ENCODE results near the gene UQCRQ. TPM values are rescaled to one million over a fixed set of nuclear protein-coding genes. Genes with fewer than 3 reads are reported as not detected.
A peak's percentile ranks its signal among the peaks of the same experiment; 100 is the strongest.

Gene UQCRQ
- total and polyA plus RNA-seq, 2 of the 13 experiments (the other 11 are each of a cell fraction or from before 2014, with no cell fraction given) = 257 to 575 TPM

DNA sequence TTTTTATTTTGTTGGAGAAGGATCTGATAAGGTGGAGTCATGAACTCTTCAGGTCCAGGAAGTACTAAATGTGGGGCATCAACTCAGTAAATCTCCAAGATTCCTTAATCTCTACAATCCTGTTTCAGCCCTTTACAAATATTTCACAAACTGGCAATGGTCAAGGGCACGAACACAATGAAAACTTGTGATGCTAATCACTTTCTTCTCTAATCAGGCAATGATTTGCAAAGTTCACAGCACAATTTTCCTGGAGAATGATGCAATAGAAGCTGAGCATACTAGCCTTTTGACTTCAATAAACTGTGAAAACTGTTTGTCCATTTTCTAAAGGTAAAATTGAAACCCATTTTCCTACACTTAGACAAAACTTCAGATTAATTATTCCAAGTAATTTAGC, 17.1 kb upstream of the UQCRQ start (continued):
- TF ChIP-seq, protein P1, sequence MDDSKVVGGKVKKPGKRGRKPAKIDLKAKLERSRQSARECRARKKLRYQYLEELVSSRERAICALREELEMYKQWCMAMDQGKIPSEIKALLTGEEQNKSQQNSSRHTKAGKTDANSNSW (CRISPR knock-in tag; IDR thresholded peaks at IDR 0.05; ENCODE audit: borderline replicate concordance) = no peak
- TF ChIP-seq, protein P2, sequence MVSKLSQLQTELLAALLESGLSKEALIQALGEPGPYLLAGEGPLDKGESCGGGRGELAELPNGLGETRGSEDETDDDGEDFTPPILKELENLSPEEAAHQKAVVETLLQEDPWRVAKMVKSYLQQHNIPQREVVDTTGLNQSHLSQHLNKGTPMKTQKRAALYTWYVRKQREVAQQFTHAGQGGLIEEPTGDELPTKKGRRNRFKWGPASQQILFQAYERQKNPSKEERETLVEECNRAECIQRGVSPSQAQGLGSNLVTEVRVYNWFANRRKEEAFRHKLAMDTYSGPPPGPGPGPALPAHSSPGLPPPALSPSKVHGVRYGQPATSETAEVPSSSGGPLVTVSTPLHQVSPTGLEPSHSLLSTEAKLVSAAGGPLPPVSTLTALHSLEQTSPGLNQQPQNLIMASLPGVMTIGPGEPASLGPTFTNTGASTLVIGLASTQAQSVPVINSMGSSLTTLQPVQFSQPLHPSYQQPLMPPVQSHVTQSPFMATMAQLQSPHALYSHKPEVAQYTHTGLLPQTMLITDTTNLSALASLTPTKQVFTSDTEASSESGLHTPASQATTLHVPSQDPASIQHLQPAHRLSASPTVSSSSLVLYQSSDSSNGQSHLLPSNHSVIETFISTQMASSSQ (IDR thresholded peaks at IDR 0.05; ENCODE audit: low read depth) = no peak
- TF ChIP-seq, protein P2 (CRISPR knock-in tag; IDR thresholded peaks at IDR 0.05; ENCODE audit: borderline replicate concordance) = no peak; the same call in 1 of the 2 replicates
- TF ChIP-seq GATAD2A (CRISPR knock-in tag; IDR thresholded peaks at IDR 0.05) (peak; percentile 60), SOX5 (CRISPR knock-in tag; IDR thresholded peaks at IDR 0.05; ENCODE audit: borderline replicate concordance) (peak; percentile 60; the same call in 1 of the 2 replicates), MED1 (CRISPR knock-in tag; IDR thresholded peaks at IDR 0.05) (0 out of 2 replicates have a peak, but pooled peaks have one; percentile 39), MED13 (CRISPR knock-in tag; IDR thresholded peaks at IDR 0.05) (peak; percentile 59; the same call in 1 of the 2 replicates), FOXP1 (IDR thresholded peaks at IDR 0.05) (no peak), FOXP1 (CRISPR knock-in tag; IDR thresholded peaks at IDR 0.05) (peak; percentile 18; the same call in 1 of the 2 replicates), CREM (IDR thresholded peaks at IDR 0.05) (peak; percentile 48; the same call in 1 of the 2 replicates), CREM (CRISPR knock-in tag; IDR thresholded peaks at IDR 0.05) (no peak), HNF4A (CRISPR knock-in tag; IDR thresholded peaks at IDR 0.05) (peak; percentile 71), RCOR2 (CRISPR knock-in tag; IDR thresholded peaks at IDR 0.05) (0 out of 2 replicates have a peak, but pooled peaks have one; percentile 15), ELF1 (CRISPR knock-in tag; IDR thresholded peaks at IDR 0.05) (0 out of 2 replicates have a peak, but pooled peaks have one; percentile 22), CEBPB (IDR thresholded peaks at IDR 0.05; ENCODE audit: borderline replicate concordance, low read depth, low read length) (peak; percentile 92), EP300 (IDR thresholded peaks at IDR 0.05; ENCODE audit: low read depth in 2 of 2, low read length in 2 of 2) (peak in 1 of 2 experiments; percentile 83; a peak in 1 of 4 replicates), EP300 (CRISPR knock-in tag; IDR thresholded peaks at IDR 0.05; ENCODE audit: borderline replicate concordance) (0 out of 2 replicates have a peak, but pooled peaks have one; percentile 27)
- TF ChIP-seq, protein P3, sequence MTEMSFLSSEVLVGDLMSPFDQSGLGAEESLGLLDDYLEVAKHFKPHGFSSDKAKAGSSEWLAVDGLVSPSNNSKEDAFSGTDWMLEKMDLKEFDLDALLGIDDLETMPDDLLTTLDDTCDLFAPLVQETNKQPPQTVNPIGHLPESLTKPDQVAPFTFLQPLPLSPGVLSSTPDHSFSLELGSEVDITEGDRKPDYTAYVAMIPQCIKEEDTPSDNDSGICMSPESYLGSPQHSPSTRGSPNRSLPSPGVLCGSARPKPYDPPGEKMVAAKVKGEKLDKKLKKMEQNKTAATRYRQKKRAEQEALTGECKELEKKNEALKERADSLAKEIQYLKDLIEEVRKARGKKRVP (CRISPR knock-in tag; IDR thresholded peaks at IDR 0.05) = peak; percentile 82 to 95
- TF ChIP-seq, protein P4, sequence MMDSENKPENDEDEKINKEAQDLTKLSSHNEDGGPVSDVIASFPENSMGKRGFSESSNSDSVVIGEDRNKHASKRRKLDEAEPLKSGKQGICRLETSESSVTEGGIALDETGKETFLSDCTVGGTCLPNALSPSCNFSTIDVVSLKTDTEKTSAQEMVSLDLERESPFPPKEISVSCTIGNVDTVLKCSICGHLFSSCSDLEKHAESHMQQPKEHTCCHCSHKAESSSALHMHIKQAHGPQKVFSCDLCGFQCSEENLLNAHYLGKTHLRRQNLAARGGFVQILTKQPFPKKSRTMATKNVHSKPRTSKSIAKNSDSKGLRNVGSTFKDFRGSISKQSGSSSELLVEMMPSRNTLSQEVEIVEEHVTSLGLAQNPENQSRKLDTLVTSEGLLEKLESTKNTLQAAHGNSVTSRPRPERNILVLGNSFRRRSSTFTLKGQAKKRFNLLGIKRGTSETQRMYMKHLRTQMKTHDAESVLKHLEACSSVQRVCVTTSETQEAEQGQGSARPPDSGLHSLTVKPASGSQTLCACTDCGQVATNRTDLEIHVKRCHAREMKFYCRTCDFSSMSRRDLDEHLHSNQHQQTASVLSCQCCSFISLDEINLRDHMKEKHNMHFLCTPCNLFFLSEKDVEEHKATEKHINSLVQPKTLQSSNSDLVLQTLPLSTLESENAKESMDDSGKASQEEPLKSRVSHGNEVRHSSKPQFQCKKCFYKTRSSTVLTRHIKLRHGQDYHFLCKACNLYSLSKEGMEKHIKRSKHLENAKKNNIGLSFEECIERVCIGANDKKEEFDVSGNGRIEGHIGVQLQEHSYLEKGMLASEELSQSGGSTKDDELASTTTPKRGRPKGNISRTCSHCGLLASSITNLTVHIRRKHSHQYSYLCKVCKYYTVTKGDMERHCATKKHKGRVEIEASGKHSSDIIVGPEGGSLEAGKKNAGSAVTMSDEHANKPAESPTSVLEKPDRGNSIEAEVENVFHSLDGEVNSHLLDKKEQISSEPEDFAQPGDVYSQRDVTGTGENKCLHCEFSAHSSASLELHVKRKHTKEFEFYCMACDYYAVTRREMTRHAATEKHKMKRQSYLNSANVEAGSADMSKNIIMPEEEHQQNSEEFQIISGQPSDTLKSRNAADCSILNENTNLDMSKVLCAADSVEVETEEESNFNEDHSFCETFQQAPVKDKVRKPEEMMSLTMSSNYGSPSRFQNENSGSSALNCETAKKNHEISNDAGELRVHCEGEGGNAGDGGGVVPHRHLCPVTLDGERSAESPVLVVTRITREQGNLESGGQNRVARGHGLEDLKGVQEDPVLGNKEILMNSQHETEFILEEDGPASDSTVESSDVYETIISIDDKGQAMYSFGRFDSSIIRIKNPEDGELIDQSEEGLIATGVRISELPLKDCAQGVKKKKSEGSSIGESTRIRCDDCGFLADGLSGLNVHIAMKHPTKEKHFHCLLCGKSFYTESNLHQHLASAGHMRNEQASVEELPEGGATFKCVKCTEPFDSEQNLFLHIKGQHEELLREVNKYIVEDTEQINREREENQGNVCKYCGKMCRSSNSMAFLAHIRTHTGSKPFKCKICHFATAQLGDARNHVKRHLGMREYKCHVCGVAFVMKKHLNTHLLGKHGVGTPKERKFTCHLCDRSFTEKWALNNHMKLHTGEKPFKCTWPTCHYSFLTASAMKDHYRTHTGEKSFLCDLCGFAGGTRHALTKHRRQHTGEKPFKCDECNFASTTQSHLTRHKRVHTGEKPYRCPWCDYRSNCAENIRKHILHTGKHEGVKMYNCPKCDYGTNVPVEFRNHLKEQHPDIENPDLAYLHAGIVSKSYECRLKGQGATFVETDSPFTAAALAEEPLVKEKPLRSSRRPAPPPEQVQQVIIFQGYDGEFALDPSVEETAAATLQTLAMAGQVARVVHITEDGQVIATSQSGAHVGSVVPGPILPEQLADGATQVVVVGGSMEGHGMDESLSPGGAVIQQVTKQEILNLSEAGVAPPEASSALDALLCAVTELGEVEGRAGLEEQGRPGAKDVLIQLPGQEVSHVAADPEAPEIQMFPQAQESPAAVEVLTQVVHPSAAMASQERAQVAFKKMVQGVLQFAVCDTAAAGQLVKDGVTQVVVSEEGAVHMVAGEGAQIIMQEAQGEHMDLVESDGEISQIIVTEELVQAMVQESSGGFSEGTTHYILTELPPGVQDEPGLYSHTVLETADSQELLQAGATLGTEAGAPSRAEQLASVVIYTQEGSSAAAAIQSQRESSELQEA (CRISPR knock-in tag; IDR thresholded peaks at IDR 0.05; ENCODE audit: not compliant biosample characterization) = no peak
